Fibroblast of lung (primary cell): ENCODE results near the gene USP6NL. TPM values are rescaled to one million over a fixed set of nuclear protein-coding genes. Genes with fewer than 3 reads are reported as not detected.

Experiments
- DNase-seq, 2 donors: peaks; one replicate each; pipeline versions ENCODE4 v3.0.0 to v3.0.0-alpha.2; 2010; ENCODE audit warnings: low read depth in 2 of 2
- H2AFZ ChIP-seq: 2 replicates; pipeline ENCODE4 v1.5.1; 2012; ENCODE audit warnings: low read length, control low read depth, inconsistent platforms
- H3K27ac ChIP-seq: 2 replicates; pipeline ENCODE4 v1.5.1; 2011; ENCODE audit warnings: low read length, control low read depth; ENCODE audit not compliant: insufficient read depth
- H3K27me3 ChIP-seq: 2 replicates; pipeline ENCODE4 v1.5.1; 2011; ENCODE audit warnings: mild to moderate bottlenecking, low read length; ENCODE audit not compliant: control insufficient read depth, insufficient read depth
- H3K36me3 ChIP-seq: 2 replicates; pipeline ENCODE4 v1.5.1; 2011; ENCODE audit warnings: low read length; ENCODE audit not compliant: control insufficient read depth, insufficient read depth
- H3K4me1 ChIP-seq: 2 replicates; pipeline ENCODE4 v1.5.1; 2011; ENCODE audit warnings: low read length; ENCODE audit not compliant: control insufficient read depth, insufficient read depth; ENCODE audit errors: extremely low read depth
- H3K4me2 ChIP-seq: 2 replicates; pipeline ENCODE4 v1.5.1; 2011; ENCODE audit warnings: low read length, control low read depth; ENCODE audit not compliant: insufficient read depth; ENCODE audit errors: extremely low read depth
- H3K4me3 ChIP-seq, 4 experiments: fragments of 200-600 bp in 1 of 4; sonication (generic) in 1 of 4; replicated peaks in 1 of 4; 2 replicates each; pipeline ENCODE4 v1.5.1; 2011 to 2016; ENCODE audit warnings: low read length in 4 of 4, low read depth in 3 of 4, mild to moderate bottlenecking in 3 of 4, control low read depth in 2 of 4, inconsistent platforms in 1 of 4, mixed read lengths in 1 of 4; ENCODE audit not compliant: insufficient read depth in 1 of 4; ENCODE audit errors: control extremely low read depth in 1 of 4
- H3K79me2 ChIP-seq: 2 replicates; pipeline ENCODE4 v1.5.1; 2012; ENCODE audit warnings: mild to moderate bottlenecking, low read length, inconsistent platforms; ENCODE audit not compliant: control insufficient read depth, insufficient read depth
- H3K9ac ChIP-seq: 2 replicates; pipeline ENCODE4 v1.5.1; 2011; ENCODE audit warnings: mild to moderate bottlenecking, low read length, control low read depth; ENCODE audit not compliant: insufficient read depth
- H3K9me3 ChIP-seq: 2 replicates; pipeline ENCODE4 v1.5.1; 2012; ENCODE audit warnings: low read depth, low read length; ENCODE audit not compliant: control insufficient read depth, insufficient read depth
- H4K20me1 ChIP-seq: 2 replicates; pipeline ENCODE4 v1.5.1; 2011; ENCODE audit warnings: low read length; ENCODE audit not compliant: control insufficient read depth, insufficient read depth; ENCODE audit errors: extremely low read depth
- CTCF ChIP-seq, 2 donors: IDR thresholded peaks in 1 of 2; conservative IDR thresholded peaks in 1 of 2; 1 replicate in 1 of 2; 2 replicates in 1 of 2; pipeline ENCODE4 v1.5.1; 2011 to 2012; ENCODE audit warnings: low read length in 2 of 2, control low read depth in 1 of 2, inconsistent platforms in 1 of 2, low read depth in 1 of 2, mild to moderate bottlenecking in 1 of 2
- EZH2 ChIP-seq: IDR thresholded peaks from 2 replicates; pipeline ENCODE4 v1.5.1; 2012; ENCODE audit warnings: low read length, control low read depth, mild to moderate bottlenecking; ENCODE audit errors: missing control alignments
- polyA plus RNA-seq, 2 donors: library from polyadenylated mRNA; depleted of rRNA in 1 of 2; stranded (reverse) in 1 of 2; unstranded in 1 of 2; fragments of >200 nt; gene quantifications; 2 replicates each; pipeline ENCODE4 v1.2.1, GENCODE V29; 2011 to 2012; ENCODE audit warnings: missing spikeins in 1 of 2
- total RNA-seq: library from RNA; depleted of rRNA; stranded (reverse); fragments of >200 nt; gene quantifications from 2 replicates; pipeline ENCODE4 v1.2.1, GENCODE V29; 2014

USP6NL gene
- total and polyA plus RNA-seq, 2 donors (not counting 1 experiment from before 2014, with no cell fraction given) = 8.9 to 13.4 TPM

- Histone ChIP-seq H3K4me2 (no peak overlapping the region), H3K79me2 (no peaks in the 10 kb centered on the region), H2AFZ (no peak overlapping the region), H3K27me3 (no peaks in the 10 kb centered on the region), H4K20me1 (no peaks in the 10 kb centered on the region), H3K4me1 (no peaks in the 10 kb centered on the region), H3K36me3 (no peaks in the 10 kb centered on the region), H3K9ac (no peak overlapping the region), H3K9me3 (no peaks in the 10 kb centered on the region), H3K4me3 (no peak overlapping the region), H3K27ac (no peak overlapping the region)
- no peak for DNase-seq
- TF ChIP-seq CTCF (conservative IDR thresholded peaks at IDR 0.05 in 1 of 2, IDR thresholded peaks at IDR 0.05 in 1 of 2; ENCODE audit: low read depth in 1 of 2, low read length in 2 of 2) (no peak), EZH2 (no peak)
Observed at GRCh38 chr10:11404901-11405300, 206.5 kb downstream of the USP6NL start.

Other genes with a start within 250 kb of the USP6NL start
- 16.2 and 17.7 TPM in 2 replicates for gene ECHDC3, start 130.7 kb upstream of the USP6NL start, total RNA-seq
- gene ECHDC3, start 130.7 kb upstream of the USP6NL start, polyA plus RNA-seq = 6.1 and 13.8 TPM in 2 replicates
- gene PROSER2, start 211.7 kb upstream of the USP6NL start, total RNA-seq = 1.8 and 2.6 TPM in 2 replicates
- 1.2 and 1.5 TPM in 2 replicates for gene PROSER2, start 211.7 kb upstream of the USP6NL start, polyA plus RNA-seq